ENCODE results near the gene FTCD. TPM values are rescaled to one million over a fixed set of nuclear protein-coding genes. Genes with fewer than 3 reads are reported as not detected.

FTCD gene
- total and polyA plus RNA-seq, 9 of the 15 experiments (the other 6 are each of a cell fraction or from before 2014, with no cell fraction given): 0.11 to 1.6 (median 0.67) TPM; not detected in 5

- TF ChIP-seq VEZF1 (CRISPR knock-in tag; IDR thresholded peaks at IDR 0.05) (peak; percentile 90), CHD7 (IDR thresholded peaks at IDR 0.05; ENCODE audit: low read depth, low read length) (no peak), TARDBP (IDR thresholded peaks at IDR 0.05) (no peak), HNRNPLL (IDR thresholded peaks at IDR 0.05; ENCODE audit: low read depth, low read length, poor library complexity, severe bottlenecking) (no peak), CEBPZ (IDR thresholded peaks at IDR 0.05; ENCODE audit: borderline replicate concordance, low read depth, low read length) (no peak), ZNF280B (CRISPR knock-in tag; IDR thresholded peaks at IDR 0.05) (no peak)
These were observed 28.7 kb upstream of the FTCD start, which contains the start of gene SPATC1L (continued) for GRCh38 chr21:46183910-46184624.
